ENCODE data around the gene DCST2. TPM values are rescaled to one million over a fixed set of nuclear protein-coding genes. Genes with fewer than 3 reads are reported as not detected.

Gene DCST2
- total and polyA plus RNA-seq, 9 of the 15 experiments (the other 6 are each of a cell fraction or from before 2014, with no cell fraction given) = 0.09 to 0.49 (median 0.11) TPM; not detected in 3

DNA sequence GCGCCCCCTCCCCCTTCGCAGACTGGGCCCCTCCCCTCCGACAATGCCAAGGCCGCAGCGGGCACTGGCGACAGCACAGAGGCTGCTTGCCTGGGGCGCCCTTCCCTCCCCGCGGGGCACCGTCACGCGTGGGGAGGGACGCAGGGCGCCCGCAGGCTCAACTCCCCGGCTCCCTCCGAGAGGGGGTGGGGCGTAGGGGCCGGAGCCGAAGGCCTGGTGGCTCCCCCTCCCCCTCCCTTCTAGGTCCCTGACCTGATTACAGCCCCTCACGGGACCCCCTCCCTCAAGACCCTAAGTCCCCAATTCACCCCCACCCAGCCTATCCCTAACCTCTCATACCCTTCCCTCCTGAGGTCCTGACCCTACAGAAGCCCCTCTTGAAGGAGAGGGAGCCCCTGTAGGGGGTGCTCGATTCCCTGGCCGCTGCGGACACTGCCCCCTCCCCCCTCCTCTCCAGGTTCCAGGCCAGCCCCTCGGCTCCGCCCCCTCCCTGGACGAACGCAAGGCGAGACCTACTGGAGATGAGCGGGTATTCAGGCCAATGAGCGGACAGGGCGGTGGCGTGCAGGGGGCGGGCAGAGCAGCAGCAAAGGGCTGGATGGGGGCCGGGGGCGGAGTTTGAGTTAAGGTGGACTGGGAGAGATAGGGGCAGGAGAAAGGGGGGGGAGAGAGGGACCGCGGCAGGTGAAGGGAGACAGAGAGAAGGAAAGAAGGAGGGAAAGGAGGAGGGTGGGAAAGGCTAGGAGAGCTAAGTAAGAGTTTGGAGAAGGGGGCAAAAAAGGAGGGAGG is 31.7 kb downstream of the DCST2 start (continued):
- peak; percentile 68 for TF ChIP-seq SUPT5H (IDR thresholded peaks at IDR 0.05)
- TF ChIP-seq WHSC1 (IDR thresholded peaks at IDR 0.05; ENCODE audit: low read length) = no peak
- TF ChIP-seq U2AF1 (optimal IDR thresholded peaks at IDR 0.05; ENCODE audit: low read depth, low read length) = no peak
- no peak for TF ChIP-seq PTTG1 (tag; IDR thresholded peaks at IDR 0.05; ENCODE audit: low read depth)
- no peak for TF ChIP-seq ETV6 (IDR thresholded peaks at IDR 0.05; ENCODE audit: borderline replicate concordance in 1 of 2, low read depth in 2 of 2, low read length in 1 of 2)
- TF ChIP-seq ETV6 (CRISPR knock-in tag; IDR thresholded peaks at IDR 0.05; ENCODE audit: borderline replicate concordance) = no peak
- no peak for TF ChIP-seq ZNF146 (CRISPR knock-in tag; IDR thresholded peaks at IDR 0.05; ENCODE audit: unreplicated experiment)
- TF ChIP-seq, protein P1, sequence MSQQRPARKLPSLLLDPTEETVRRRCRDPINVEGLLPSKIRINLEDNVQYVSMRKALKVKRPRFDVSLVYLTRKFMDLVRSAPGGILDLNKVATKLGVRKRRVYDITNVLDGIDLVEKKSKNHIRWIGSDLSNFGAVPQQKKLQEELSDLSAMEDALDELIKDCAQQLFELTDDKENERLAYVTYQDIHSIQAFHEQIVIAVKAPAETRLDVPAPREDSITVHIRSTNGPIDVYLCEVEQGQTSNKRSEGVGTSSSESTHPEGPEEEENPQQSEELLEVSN (IDR thresholded peaks at IDR 0.05; ENCODE audit: borderline replicate concordance in 1 of 2, extremely low read depth in 1 of 2, insufficient read depth in 1 of 2, insufficient read length in 1 of 2, low read depth in 1 of 2, low read length in 1 of 2, poor library complexity in 1 of 2, severe bottlenecking in 1 of 2) = no peak
- no peak for TF ChIP-seq ZBTB1 (CRISPR knock-in tag; IDR thresholded peaks at IDR 0.05; ENCODE audit: borderline replicate concordance, low read depth)
- TF ChIP-seq CSDE1 (IDR thresholded peaks at IDR 0.05) = no peak
- no peak for TF ChIP-seq CREBBP (IDR thresholded peaks at IDR 0.05; ENCODE audit: low read depth, low read length)
- no peak for TF ChIP-seq HDAC8 (tag; IDR thresholded peaks at IDR 0.05)
- no peak for TF ChIP-seq ELF2 (CRISPR knock-in tag; IDR thresholded peaks at IDR 0.05)
- TF ChIP-seq MIER1 (IDR thresholded peaks at IDR 0.05; ENCODE audit: low read depth) = 0 out of 2 replicates have a peak, but pooled peaks have one; percentile 21
- TF ChIP-seq, protein P2, sequence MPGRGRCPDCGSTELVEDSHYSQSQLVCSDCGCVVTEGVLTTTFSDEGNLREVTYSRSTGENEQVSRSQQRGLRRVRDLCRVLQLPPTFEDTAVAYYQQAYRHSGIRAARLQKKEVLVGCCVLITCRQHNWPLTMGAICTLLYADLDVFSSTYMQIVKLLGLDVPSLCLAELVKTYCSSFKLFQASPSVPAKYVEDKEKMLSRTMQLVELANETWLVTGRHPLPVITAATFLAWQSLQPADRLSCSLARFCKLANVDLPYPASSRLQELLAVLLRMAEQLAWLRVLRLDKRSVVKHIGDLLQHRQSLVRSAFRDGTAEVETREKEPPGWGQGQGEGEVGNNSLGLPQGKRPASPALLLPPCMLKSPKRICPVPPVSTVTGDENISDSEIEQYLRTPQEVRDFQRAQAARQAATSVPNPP (IDR thresholded peaks at IDR 0.05; ENCODE audit: borderline replicate concordance, insufficient read depth, insufficient read length) = no peak
- TF ChIP-seq, protein P3, sequence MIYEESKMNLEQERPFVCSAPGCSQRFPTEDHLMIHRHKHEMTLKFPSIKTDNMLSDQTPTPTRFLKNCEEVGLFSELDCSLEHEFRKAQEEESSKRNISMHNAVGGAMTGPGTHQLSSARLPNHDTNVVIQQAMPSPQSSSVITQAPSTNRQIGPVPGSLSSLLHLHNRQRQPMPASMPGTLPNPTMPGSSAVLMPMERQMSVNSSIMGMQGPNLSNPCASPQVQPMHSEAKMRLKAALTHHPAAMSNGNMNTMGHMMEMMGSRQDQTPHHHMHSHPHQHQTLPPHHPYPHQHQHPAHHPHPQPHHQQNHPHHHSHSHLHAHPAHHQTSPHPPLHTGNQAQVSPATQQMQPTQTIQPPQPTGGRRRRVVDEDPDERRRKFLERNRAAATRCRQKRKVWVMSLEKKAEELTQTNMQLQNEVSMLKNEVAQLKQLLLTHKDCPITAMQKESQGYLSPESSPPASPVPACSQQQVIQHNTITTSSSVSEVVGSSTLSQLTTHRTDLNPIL (CRISPR knock-in tag; IDR thresholded peaks at IDR 0.05) = no peak
- no peak for TF ChIP-seq MAFF (IDR thresholded peaks at IDR 0.05; ENCODE audit: low read length)
- TF ChIP-seq, protein P4, sequence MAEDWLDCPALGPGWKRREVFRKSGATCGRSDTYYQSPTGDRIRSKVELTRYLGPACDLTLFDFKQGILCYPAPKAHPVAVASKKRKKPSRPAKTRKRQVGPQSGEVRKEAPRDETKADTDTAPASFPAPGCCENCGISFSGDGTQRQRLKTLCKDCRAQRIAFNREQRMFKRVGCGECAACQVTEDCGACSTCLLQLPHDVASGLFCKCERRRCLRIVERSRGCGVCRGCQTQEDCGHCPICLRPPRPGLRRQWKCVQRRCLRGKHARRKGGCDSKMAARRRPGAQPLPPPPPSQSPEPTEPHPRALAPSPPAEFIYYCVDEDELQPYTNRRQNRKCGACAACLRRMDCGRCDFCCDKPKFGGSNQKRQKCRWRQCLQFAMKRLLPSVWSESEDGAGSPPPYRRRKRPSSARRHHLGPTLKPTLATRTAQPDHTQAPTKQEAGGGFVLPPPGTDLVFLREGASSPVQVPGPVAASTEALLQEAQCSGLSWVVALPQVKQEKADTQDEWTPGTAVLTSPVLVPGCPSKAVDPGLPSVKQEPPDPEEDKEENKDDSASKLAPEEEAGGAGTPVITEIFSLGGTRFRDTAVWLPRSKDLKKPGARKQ (CRISPR knock-in tag; IDR thresholded peaks at IDR 0.05) = no peak
- peak; percentile 78 for TF ChIP-seq MTA3 (IDR thresholded peaks at IDR 0.05; ENCODE audit: borderline replicate concordance)
- TF ChIP-seq ZNF57 (CRISPR knock-in tag; IDR thresholded peaks at IDR 0.05) = no peak

Measured in K562 (cell line).